ENCODE results near the gene SMARCAL1. TPM values are rescaled to one million over a fixed set of nuclear protein-coding genes. Genes with fewer than 3 reads are reported as not detected.

Gene SMARCAL1
- total and polyA plus RNA-seq, 3 donors from 2014 or later: 27.3 to 50.2 (median 39.1) TPM

- no peak overlapping the region for H3K4me3 ChIP-seq
- no peak for DNase-seq
- H3K9me3 ChIP-seq: no peaks in the 10 kb centered on the region
- intact Hi-C loops (cut with DNase I; ENCODE audit: low total_unique reads): no loop called here
- H3K36me3 ChIP-seq (ENCODE audit: low read depth, missing control alignments): no peaks in the 10 kb centered on the region
- H3K27me3 ChIP-seq: no peaks in the 10 kb centered on the region
- H3K4me1 ChIP-seq: no peaks in the 10 kb centered on the region
- no peak overlapping the region for H3K27ac ChIP-seq
- TF ChIP-seq POLR2A (IDR thresholded peaks at IDR 0.05) (no peak), CTCF (IDR thresholded peaks at IDR 0.05) (no peak)
Measured at GRCh38 chr2:216431531-216431856, 19.2 kb downstream of the SMARCAL1 start.

- Histone ChIP-seq H3K9me3 (no peaks in the 10 kb centered on the region), H3K27ac (no peak overlapping the region), H3K27me3 (no peaks in the 10 kb centered on the region), H3K4me3 (no peak overlapping the region), H3K4me1 (no peaks in the 10 kb centered on the region), H3K36me3 (ENCODE audit: low read depth, missing control alignments) (no peaks in the 10 kb centered on the region)
- DNase-seq: no peak
- 60 to 76% methylated on average over 2 of the region's 2 CpGs for WGBS, 2 donors
- no peak for TF ChIP-seq CTCF (IDR thresholded peaks at IDR 0.05)
- TF ChIP-seq POLR2A (IDR thresholded peaks at IDR 0.05): no peak
- intact Hi-C loops (cut with DNase I; ENCODE audit: low total_unique reads): no loop called here
Measured at GRCh38 chr2:216436383-216436782, 24.1 kb downstream of the SMARCAL1 start.

- Histone ChIP-seq H3K27ac (no peak overlapping the region), H3K4me1 (no peaks in the 10 kb centered on the region), H3K27me3 (no peaks in the 10 kb centered on the region), H3K36me3 (ENCODE audit: low read depth, missing control alignments) (no peaks in the 10 kb centered on the region), H3K4me3 (no peak overlapping the region), H3K9me3 (no peaks in the 10 kb centered on the region)
- WGBS, 2 donors: 92 to 98% methylated on average over 3 of the region's 3 CpGs
- DNase-seq: no peak
- TF ChIP-seq POLR2A (IDR thresholded peaks at IDR 0.05) (no peak), CTCF (IDR thresholded peaks at IDR 0.05) (no peak)
- intact Hi-C loops (cut with DNase I; ENCODE audit: low total_unique reads): no loop called here
Measured at GRCh38 chr2:216441308-216442010, 29.2 kb downstream of the SMARCAL1 start.

- Histone ChIP-seq H3K4me3 (no peak overlapping the region), H3K9me3 (no peaks in the 10 kb centered on the region), H3K4me1 (no peaks in the 10 kb centered on the region), H3K27me3 (no peaks in the 10 kb centered on the region), H3K36me3 (ENCODE audit: low read depth, missing control alignments) (no peaks in the 10 kb centered on the region), H3K27ac (no peak overlapping the region)
- 87 to 90% methylated on average over 5 of the region's 5 CpGs for WGBS, 2 donors
- no peak for DNase-seq
- intact Hi-C loops (cut with DNase I; ENCODE audit: low total_unique reads): no loop called here
- no peak for TF ChIP-seq POLR2A (IDR thresholded peaks at IDR 0.05)
- no peak for TF ChIP-seq CTCF (IDR thresholded peaks at IDR 0.05)
Measured at GRCh38 chr2:216445501-216445900, 33.2 kb downstream of the SMARCAL1 start.

- 81 to 82% methylated on average over 2 of the region's 2 CpGs for WGBS, 2 donors
- Histone ChIP-seq H3K4me3 (no peak overlapping the region), H3K27me3 (no peaks in the 10 kb centered on the region), H3K9me3 (no peaks in the 10 kb centered on the region), H3K4me1 (no peaks in the 10 kb centered on the region), H3K27ac (no peak overlapping the region), H3K36me3 (ENCODE audit: low read depth, missing control alignments) (no peaks in the 10 kb centered on the region)
- no peak for DNase-seq
- no peak for TF ChIP-seq POLR2A (IDR thresholded peaks at IDR 0.05)
- no peak for TF ChIP-seq CTCF (IDR thresholded peaks at IDR 0.05)
- intact Hi-C loops (cut with DNase I; ENCODE audit: low total_unique reads): no loop called here
Measured at GRCh38 chr2:216446343-216446742, 34.1 kb downstream of the SMARCAL1 start.
